Activated CD8-positive, alpha-beta memory T cell treated with anti-CD3 and anti-CD28 coated beads for 24 hours (primary cell): ENCODE results near the gene TTC39A.

ENCODE experiments used
- DNase-seq: peaks from one replicate; pipeline ENCODE4 v3.0.0-alpha.2; 2020

Gene TTC39A

GRCh38 chr1:51330331-51331201 is at the start of gene TTC39A:
TTC39A (minus strand) TSS chr1:51330562; CDS start chr1:51330477, 85 bp downstream.
- no peak for DNase-seq

DNA sequence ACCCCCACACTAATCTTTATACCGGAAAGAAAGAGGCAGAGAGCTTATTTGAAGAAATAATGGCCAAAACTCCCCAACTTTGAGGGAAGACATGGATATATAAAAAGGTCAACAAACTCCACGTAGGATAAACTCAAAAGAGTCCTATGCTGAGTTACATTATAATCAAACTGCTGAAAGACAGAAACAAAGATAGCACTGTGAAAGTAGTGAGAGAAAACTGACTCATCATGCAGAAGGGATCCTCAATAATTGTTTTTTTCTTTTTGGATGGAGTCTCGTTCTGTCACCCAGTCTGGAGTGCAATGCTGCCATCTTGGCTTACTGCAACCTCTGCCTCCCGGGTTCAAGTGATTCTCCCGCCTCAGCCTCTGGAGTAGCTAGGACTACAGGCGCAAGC is 48.5 kb upstream of the TTC39A start:
- no peak for DNase-seq

GRCh38 chr1:51373898-51374297 is 43.5 kb upstream of the TTC39A start:
- DNase-seq, result no peak

DNA sequence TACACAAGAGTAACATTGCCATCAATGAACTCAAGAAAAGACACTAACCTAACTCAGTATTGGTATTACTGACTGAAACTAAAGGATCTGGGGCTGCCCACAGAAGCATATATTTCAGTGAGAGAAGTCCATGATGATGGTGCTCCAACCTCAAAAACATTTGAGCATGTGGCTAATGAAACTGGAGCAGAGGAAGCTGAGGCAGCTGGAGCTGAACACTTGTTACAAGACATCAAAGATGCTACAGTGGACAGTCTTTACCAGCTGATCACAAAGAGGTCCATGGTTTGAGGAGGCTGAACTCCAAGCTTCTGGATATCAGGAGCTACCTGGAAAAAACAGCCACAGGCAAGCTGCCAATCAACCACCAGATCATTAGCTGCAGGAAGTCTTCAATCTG is 42.2 kb upstream of the TTC39A start:
- no peak for DNase-seq

- DNase-seq, result no peak
Observed at GRCh38 chr1:51369171-51369570, 38.8 kb upstream of the TTC39A start.

- no peak for DNase-seq
Observed at GRCh38 chr1:51365774-51366173, 35.4 kb upstream of the TTC39A start.

- no peak for DNase-seq
Observed at GRCh38 chr1:51359879-51360278, 29.5 kb upstream of the TTC39A start.

DNA sequence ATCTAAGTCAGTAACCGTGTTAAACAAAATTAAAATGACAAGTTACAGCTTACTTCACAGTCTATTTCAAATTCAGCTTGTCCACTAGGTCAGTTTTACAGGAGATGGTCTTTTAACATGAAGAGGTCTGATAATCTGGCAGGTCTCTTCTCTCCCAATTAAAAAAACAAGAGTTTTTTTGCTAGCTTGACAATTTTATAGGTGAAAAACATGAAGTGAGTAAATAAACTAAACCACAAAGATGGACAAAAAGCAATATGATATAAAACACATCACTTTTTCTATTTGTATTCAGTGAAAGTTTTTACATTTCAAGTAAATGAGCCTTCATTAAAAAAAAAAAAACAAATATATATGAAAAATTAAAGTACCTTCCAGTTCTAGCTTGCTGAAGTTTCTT is 25.0 kb upstream of the TTC39A start:
- DNase-seq, result no peak

GRCh38 chr1:51354416-51354815 is 24.1 kb upstream of the TTC39A start:
- no peak for DNase-seq

DNA sequence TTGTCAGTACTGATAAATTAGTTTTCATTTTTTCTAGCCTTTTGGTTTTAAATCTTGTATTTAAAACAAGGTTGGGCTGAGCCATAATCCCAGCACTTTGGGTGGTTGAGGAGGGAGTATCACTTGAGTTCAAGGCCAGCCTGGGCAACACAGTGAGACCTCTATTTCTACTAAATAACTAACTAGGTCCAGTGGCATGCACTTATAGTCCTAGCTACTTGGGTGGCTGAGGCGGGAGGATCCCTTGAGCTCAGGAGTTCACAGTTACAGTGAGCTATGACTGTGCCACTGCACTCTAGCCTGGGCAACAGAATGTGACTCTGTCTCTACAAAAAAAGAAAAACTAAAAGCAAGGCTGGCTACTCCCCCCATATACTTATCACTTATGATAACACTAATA is 21.5 kb upstream of the TTC39A start:
- no peak for DNase-seq

- no peak for DNase-seq
Observed at GRCh38 chr1:51349862-51350261, 19.5 kb upstream of the TTC39A start.

- DNase-seq, result peak; percentile 13
Observed at GRCh38 chr1:51348147-51348527, 17.8 kb upstream of the TTC39A start.

DNA sequence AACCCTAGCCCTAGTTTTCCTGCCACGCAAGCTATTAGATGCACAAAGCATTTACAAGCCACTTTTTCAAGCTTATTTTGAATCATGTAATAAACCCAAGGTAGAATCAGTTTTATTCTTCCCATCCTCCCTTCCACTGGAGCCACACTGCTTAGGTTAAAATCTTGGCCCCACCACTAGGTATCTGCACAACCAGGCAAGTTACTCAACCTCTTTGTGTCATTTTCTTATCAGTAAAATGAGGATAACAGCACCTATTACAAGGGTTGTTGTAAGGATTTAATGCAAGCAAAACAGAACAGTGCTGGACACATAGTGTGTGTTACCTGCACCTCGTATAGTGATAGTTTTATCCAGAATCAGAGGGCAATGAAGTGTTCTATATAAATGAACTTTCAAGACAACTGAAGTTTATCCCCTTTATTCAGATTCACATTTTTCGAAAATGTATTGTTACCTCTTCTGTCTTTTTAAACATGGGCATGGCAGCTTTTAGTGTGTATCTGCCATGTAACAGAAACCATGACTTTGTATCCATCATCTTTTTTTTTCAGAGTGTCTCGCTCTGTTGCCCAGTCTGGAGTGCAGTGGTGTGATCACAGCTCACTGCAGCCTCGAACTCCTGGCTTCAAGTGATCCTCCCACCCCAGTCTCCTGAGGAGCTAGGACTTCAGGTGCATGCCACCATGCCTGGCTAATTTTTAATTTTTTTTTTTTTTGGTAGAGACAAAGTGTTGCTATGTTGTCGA is 17.2 kb upstream of the TTC39A start:
- no peak for DNase-seq

GRCh38 chr1:51346086-51346942 is 16.0 kb upstream of the TTC39A start:
- DNase-seq, result peak; percentile 49

DNA sequence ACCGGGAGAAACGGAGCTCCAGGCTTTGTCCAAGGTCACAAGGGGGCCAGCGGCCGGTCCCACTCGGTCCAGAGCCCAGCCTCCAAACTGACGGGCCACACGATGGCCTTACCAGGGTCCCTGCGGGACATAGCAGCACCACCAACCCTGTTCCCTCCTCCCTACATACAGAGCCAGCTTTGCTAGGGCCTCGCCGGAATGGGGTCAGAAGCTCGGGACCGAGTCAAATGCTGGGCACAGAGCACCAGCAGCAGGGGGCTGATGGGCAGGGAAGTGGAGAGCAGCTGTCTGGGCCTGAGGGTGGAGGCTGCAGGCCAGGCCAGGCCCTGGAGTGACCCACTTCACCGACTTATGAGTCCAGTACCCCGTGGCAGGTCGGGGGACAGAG is 14.9 kb upstream of the TTC39A start:
- no peak for DNase-seq

- peak; percentile 54 for DNase-seq
Observed at GRCh38 chr1:51344602-51345299, 14.4 kb upstream of the TTC39A start.

DNA sequence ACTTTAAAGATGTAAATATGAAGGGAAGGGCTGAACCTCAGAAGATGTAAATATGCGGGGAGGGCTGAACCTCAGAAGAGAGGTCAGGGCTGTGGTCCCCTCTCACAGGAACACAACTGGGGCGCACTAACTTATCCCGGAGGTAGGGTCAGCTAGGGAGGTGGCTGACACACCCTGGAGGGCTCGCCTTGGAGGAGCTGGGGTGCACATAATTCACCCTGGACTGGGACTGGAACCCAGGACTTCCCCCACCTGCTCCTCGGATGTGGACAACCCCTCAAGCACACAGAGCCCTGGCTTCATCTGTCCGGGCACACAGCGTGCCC is 13.9 kb upstream of the TTC39A start:
- peak; percentile 52 for DNase-seq

DNA sequence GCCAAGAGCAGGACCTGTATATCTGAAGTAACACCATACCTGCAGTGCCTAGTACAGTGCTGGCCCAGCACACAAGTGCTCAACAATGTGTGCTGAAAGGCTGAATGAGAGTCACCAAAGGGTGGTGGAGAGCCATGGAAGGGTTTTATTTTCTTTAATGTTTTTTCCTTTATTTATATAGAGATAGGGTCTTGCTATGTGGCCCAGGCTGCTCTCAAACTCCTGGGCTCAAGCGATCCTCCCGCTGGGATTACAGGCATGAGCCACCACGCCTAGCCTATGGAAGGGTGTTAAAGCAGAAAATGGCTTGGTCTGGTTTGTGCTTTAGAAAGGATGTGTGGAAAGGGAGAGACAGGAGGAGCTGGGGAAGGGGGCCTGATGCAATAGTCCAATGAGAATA is 13.3 kb upstream of the TTC39A start:
- peak; percentile 38 for DNase-seq

DNA sequence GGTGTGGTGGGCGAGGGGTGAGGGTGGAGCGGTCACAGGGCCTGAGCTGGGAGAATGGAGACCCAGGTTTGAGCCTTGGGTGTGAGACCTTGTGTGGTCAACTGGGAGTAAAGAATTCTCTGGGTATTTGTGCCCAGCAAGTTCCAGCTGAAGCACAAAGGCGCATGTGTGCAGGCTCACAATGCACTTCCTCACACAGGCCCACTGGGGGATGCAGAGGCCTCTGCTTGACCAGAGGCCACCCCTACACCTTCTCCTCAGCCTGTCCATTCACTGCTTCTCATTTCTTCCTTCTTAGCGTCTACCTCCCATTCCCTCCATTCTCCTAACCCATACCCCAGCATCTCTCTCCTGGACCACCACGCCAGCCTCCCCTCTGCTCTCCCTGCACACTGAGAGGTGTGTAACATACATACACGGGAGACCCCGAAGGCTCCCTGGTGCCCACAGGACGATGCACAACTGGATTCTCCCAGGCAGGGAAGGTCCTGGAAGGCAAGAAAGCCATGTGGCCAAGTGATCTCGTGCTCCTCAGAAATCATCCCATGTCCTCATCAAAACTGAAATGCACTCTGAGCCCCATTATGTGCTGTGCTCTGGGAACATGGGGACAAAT is 12.3 kb upstream of the TTC39A start:
- DNase-seq, result peak; percentile 47

GRCh38 chr1:51341876-51342496 is 11.6 kb upstream of the TTC39A start:
- DNase-seq, result peak; percentile 42

GRCh38 chr1:51340380-51340779 is 10.0 kb upstream of the TTC39A start:
- DNase-seq, result no peak

- peak; percentile 21 for DNase-seq
Observed at GRCh38 chr1:51336711-51337110, 6.3 kb upstream of the TTC39A start.
